Chondrocyte (in vitro differentiated cells): ENCODE results near the gene HYAL4. TPM values are rescaled to one million over a fixed set of nuclear protein-coding genes. Genes with fewer than 3 reads are reported as not detected.
"Not testable (repeated sequence)": the region's sequence is repeated elsewhere in the genome, so short reads cannot be mapped to it uniquely, and the experiment has no call there.

Source experiments
- DNase-seq: peaks from one replicate; pipeline ENCODE4 v3.0.0; 2021; ENCODE audit warnings: mixed read lengths, low spot score
- H3K27ac Mint-ChIP-seq: one replicate; pipeline ENCODE4 v1.8.0; 2021; ENCODE audit warnings: mild to moderate bottlenecking, moderate library complexity, mixed read lengths; ENCODE audit not compliant: unreplicated experiment
- H3K27me3 Mint-ChIP-seq: 2 replicates; pipeline ENCODE4 v1.8.0; 2021; ENCODE audit warnings: low read depth, mixed read lengths
- H3K36me3 Mint-ChIP-seq: 2 replicates; pipeline ENCODE4 v1.8.0; 2021; ENCODE audit warnings: low read depth, mixed read lengths
- H3K4me1 Mint-ChIP-seq: 2 replicates; pipeline ENCODE4 v1.8.0; 2021; ENCODE audit warnings: low read depth, mild to moderate bottlenecking, mixed read lengths
- H3K4me3 Mint-ChIP-seq: one replicate; pipeline ENCODE4 v1.8.0; 2021; ENCODE audit warnings: mild to moderate bottlenecking, moderate library complexity, mixed read lengths; ENCODE audit not compliant: unreplicated experiment
- H3K9me3 Mint-ChIP-seq: 2 replicates; pipeline ENCODE4 v1.8.0; 2021; ENCODE audit warnings: low read depth, mixed read lengths
- total RNA-seq: library from RNA; stranded (reverse); gene quantifications from 3 replicates; pipeline ENCODE4 v1.2.1, GENCODE V29; 2021
- TF ChIP-seq, protein P1 (sequence below): fragments of 200-600 bp; sonication (generic); IDR thresholded peaks from 2 replicates; pipeline ENCODE4 v1.5.0; 2021; ENCODE audit warnings: antibody characterized with exemption, mild to moderate bottlenecking, moderate library complexity

HYAL4 gene
- total RNA-seq, 1 donor from 2014 or later = not detected

- no peak overlapping the region for H3K4me3 Mint-ChIP-seq
- peaks cover 14% of the 10 kb centered on the region for H3K27me3 Mint-ChIP-seq
- no peak for DNase-seq
- H3K36me3 Mint-ChIP-seq = no peaks in the 10 kb centered on the region
- no peak overlapping the region for H3K27ac Mint-ChIP-seq
- H3K9me3 Mint-ChIP-seq = no peaks in the 10 kb centered on the region
- TF ChIP-seq, protein P1, sequence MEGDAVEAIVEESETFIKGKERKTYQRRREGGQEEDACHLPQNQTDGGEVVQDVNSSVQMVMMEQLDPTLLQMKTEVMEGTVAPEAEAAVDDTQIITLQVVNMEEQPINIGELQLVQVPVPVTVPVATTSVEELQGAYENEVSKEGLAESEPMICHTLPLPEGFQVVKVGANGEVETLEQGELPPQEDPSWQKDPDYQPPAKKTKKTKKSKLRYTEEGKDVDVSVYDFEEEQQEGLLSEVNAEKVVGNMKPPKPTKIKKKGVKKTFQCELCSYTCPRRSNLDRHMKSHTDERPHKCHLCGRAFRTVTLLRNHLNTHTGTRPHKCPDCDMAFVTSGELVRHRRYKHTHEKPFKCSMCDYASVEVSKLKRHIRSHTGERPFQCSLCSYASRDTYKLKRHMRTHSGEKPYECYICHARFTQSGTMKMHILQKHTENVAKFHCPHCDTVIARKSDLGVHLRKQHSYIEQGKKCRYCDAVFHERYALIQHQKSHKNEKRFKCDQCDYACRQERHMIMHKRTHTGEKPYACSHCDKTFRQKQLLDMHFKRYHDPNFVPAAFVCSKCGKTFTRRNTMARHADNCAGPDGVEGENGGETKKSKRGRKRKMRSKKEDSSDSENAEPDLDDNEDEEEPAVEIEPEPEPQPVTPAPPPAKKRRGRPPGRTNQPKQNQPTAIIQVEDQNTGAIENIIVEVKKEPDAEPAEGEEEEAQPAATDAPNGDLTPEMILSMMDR = no peak
- no peaks in the 10 kb centered on the region for H3K4me1 Mint-ChIP-seq
These were observed 20.3 kb upstream of the HYAL4 start for GRCh38 chr7:123824754-123825067.

GRCh38 chr7:123828805-123829204, 16.2 kb upstream of the HYAL4 start:
- peaks cover under 1% of the 10 kb centered on the region for H3K9me3 Mint-ChIP-seq
- H3K4me3 Mint-ChIP-seq = no peak overlapping the region
- peaks cover 26% of the 10 kb centered on the region for H3K27me3 Mint-ChIP-seq
- no peak overlapping the region for H3K27ac Mint-ChIP-seq
- H3K36me3 Mint-ChIP-seq = no peaks in the 10 kb centered on the region
- H3K4me1 Mint-ChIP-seq = no peaks in the 10 kb centered on the region
- TF ChIP-seq, protein P1 = no peak
- no peak for DNase-seq

GRCh38 chr7:123836656-123837055, 8.3 kb upstream of the HYAL4 start:
- no peaks in the 10 kb centered on the region for H3K36me3 Mint-ChIP-seq
- no peak for DNase-seq
- H3K4me1 Mint-ChIP-seq = no peaks in the 10 kb centered on the region
- peaks cover 14% of the 10 kb centered on the region for H3K27me3 Mint-ChIP-seq
- H3K4me3 Mint-ChIP-seq = no peak overlapping the region
- TF ChIP-seq, protein P1 = no peak
- no peak overlapping the region for H3K27ac Mint-ChIP-seq
- peaks cover 21% of the 10 kb centered on the region for H3K9me3 Mint-ChIP-seq

GRCh38 chr7:123839106-123839505, 5.9 kb upstream of the HYAL4 start:
- H3K27me3 Mint-ChIP-seq = peaks cover 19% of the 10 kb centered on the region
- not testable (repeated sequence) for H3K36me3 Mint-ChIP-seq
- H3K9me3 Mint-ChIP-seq = peaks cover 26% of the 10 kb centered on the region

GRCh38 chr7:123844142-123844541, 827 bp upstream of the HYAL4 start:
- H3K27me3 Mint-ChIP-seq = peaks cover 11% of the 10 kb centered on the region
- not testable (repeated sequence) for H3K27ac Mint-ChIP-seq

More at GRCh38 chr7:123839106-123839505, 5.9 kb upstream of the HYAL4 start:
- H3K4me1 Mint-ChIP-seq, H3K4me3 Mint-ChIP-seq, H3K27ac Mint-ChIP-seq, DNase-seq: not testable (repeated sequence)

GRCh38 chr7:123845823-123846216, 851 bp downstream of the HYAL4 start:
- no peak for DNase-seq
- Mint-ChIP-seq H3K9me3 (peaks cover 8% of the 10 kb centered on the region), H3K27ac (no peak overlapping the region), H3K4me3 (no peak overlapping the region), H3K4me1 (peaks cover 15% of the 10 kb centered on the region), H3K36me3 (no peaks in the 10 kb centered on the region), H3K27me3 (peaks cover 16% of the 10 kb centered on the region)
- TF ChIP-seq, protein P1 = no peak

More at GRCh38 chr7:123844142-123844541, 827 bp upstream of the HYAL4 start:
- Mint-ChIP-seq H3K9me3 (peaks cover 18% of the 10 kb centered on the region), H3K4me1 (peaks cover 15% of the 10 kb centered on the region)
- H3K4me3 Mint-ChIP-seq, DNase-seq, H3K36me3 Mint-ChIP-seq: not testable (repeated sequence)
